CD4-positive, alpha-beta T cell treated with Interleukin-6 for 4 hours (primary cell): Measurements from ENCODE around the gene CARD19.
"Not testable (repeated sequence)": the region's sequence is repeated elsewhere in the genome, so short reads cannot be mapped to it uniquely, and the experiment has no call there.

Experiments used
- DNase-seq: peaks from one replicate; pipeline ENCODE4 v3.0.0-alpha.2; 2020; ENCODE audit warnings: mixed read lengths

The CARD19 gene

DNA sequence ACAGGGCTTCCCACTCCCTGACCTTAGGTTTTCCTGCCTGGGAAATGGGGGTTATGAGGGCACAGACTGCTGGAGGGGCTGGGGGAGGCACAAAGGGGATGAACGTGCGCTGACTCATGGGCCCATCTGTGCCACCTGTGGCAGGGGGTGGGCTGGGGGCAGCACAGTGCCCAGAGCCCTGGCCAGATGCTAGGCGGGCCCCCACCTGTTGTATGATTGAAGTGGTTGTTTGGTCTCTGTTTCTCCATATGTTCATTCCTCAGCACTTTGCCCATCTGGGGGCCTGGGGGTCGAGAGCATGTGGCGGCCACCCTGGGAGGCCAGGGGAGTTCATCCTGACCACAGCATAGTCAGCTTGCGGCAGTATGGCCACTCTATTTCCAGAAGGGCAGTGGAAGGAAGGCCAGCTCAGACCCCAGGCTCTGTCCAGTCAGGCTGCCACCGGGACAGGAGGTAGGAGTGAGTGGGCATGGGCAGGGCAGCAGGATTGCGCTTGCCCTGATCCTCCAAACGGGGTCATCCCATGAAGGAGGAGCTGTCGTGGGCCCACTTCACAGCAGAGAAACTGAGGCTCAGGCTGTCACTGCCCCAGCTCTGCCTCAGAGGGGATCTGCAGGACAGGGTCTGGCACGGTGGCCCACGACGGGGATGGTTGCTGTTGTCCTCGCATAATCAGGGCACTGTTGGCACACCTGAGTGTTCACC lies 38.9 kb downstream of the CARD19 start:
- no peak for DNase-seq

DNA sequence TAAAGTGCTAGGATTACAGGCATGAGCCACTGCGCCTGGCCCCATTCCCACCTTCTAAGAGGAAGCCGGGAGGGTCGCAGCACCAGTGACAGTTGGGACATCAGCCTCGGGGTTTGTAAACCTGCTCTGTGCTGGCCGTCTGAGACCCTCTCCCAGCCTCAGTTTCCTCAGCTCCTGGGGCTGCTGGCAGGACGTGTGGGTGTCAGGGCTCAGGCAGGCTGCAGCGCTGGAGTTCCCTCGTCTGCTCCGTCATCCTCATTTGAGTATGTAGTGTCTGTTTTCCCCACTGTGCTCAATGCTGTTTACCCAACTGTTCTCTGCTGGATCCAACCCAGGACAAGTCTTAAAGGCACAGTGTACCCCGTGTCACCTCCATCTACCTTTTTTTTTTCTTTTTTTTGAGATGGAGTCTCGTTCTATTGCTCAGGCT lies 40.0 kb downstream of the CARD19 start:
- DNase-seq: no peak

DNA sequence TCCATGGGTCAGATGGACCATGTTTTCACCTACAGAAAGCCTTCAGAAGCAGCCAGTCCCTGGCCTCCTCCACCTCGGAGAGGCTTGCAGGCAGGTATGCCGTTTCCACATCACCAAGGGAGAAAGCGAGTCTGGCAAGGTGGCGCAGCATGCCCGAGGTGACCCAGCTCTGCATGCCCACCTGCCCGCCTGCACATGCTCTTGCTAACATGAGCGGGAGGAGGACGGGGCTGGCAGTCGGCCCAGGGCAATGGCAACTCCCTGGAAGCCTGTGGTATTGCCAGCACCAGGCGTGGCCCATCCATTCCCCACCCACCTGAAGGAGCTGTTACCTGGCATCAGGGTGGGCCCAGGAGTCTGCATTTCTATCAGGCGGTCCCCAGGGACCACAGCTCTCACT lies 41.3 kb downstream of the CARD19 start:
- DNase-seq: no peak

DNA sequence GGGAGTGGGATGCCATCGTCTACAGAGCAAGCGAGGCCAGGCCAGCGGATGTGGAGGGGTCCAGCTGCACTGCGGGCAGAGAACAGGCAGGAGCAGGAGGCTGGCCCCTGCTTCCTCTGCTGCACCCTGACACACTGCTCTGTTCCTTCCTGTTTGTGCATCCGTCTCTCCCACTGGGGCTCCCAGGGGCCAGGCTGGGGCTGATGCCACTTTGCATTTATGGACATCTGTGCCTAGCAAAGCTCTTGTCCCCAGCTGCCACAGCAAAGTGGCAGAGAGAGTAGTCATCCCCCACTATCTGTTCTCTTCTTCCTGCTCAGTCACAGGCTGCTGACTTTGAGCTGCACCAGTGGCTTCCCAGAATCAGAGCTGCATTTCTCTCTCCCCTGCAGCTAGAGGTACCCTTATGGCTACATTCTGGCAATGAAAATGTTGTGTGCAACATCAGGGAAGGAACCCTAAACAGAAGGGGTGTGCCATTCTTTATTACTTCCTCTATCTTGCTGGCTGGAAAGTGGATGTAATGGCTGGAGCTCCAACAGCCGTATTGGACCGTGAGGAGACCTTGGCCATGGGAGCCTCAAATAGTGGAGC lies 42.3 kb downstream of the CARD19 start:
- DNase-seq: no peak

DNA sequence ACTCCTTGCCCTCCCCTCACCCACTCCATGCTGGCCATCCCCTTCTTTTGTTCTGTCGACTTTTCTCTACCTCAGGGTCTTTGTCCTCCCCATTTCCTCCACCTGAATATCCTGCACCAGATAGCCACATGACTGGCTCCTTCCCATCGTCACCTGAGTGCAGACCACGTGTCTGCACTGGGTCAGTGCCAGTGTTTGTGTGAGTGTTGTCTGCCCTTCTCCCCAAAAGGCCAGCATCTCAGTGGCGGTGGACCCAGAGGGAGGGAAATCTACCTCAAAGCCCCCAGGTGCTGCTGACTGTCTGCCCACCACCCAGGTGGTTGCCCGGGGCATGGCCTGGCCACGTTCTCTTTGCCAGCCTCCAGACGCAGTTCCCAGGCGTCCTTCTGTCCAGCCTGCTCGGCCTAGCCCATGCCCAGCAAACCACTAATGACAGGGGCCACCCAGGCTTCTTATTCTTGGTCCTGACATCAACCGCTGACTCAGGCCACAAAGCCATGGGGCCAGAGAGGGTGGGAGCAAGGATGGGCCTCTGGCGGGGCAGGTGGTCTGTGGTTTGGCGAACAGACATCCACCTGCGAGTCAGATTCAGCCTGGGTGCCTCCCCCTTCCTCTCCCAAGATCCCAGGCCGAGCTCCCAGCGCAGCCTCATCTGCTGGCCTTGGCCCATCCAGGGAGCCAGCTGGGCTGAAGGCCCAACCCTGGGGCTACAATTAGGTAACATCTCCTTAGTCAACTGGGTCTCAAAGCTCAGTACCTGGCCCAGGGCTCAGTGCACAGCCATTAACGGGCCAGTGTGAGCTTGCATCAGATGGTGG lies 43.6 kb downstream of the CARD19 start:
- DNase-seq: no peak

DNA sequence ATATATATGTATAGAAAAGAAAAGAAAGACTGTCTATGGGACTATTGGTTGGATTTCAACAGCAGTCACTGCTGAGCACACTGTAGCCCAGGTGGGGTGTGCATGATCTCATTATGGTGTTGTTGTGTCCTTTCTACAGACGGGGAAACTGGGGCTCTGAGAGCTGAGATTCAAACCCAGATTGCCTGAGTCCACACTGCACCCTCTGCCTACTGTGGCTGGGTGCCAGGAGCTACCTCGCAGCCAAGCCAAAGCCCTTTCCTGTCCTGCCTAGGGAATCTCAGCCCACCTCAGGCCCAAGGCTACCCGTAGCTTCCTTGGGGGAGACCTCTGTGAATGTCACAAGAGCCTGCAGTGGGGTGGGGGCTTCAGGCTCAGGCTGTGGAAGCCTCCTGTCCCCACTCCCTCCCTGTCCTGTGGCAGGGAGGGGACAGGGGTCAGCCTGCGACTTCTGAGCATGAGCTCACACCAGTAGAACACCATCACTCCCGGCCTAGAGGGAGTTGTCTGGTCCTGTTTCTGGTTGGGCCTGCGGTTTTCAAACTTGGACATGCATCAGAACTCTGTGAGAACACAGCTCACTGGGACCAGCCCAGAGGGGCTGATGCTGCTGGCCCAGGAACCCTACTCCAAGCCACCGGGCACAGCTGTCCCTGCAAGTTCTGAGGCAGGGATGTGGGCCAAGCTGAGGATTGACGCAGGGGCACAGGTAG lies 45.9 kb downstream of the CARD19 start:
- DNase-seq: no peak

DNA sequence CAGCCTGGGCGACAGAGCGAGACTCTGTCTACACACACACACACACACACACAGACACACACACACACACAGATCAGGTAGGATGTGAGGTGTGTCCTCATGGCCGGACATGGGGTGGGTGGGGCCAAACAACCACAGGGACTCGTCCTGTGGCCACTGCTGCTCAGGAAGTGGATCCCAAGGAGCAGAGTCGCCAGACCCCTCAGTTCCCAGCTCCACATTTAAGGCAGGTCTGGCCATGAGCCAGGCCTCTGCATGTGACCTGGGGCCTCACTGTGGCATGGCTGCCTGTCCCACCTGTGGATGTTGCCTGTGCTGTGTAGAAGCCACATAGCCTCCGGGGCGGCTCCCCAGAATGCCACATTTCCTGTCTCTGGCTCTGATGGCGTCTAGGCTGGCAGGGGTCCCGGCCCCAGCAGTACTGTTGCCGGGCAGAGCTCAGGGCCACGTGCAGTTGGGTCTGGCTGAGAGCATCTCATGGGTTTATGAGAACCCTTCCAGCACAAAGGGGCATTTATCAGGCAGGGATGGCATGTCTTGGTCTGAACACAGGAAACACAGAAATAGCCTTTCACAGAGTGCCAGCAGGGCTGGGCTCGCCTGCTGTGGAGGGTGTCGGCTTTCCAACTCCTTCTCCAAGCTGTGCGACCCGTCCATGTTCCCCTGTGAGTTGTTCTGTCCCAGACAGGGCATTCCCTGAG lies 48.0 kb downstream of the CARD19 start:
- DNase-seq: peak; percentile 80

DNA sequence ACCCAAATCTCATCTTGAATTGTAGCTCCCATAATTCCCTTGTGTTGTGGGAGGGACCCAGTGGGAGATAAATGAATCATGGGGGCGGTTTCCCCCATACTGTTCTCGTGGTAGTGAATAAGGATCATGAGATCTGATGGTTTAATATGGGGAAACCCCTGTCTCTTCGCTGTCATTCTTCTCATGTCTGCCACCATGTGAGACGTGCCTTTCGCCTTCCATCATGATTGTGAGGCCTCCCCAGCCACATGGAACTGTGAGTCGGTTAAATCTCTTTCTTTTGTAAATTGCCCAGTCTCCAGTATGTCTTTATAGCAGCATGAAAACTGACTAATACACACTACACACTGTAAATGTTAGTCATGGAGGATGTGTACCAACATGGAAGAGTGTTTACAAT lies 50.7 kb downstream of the CARD19 start:
- not testable (repeated sequence) for DNase-seq

DNA sequence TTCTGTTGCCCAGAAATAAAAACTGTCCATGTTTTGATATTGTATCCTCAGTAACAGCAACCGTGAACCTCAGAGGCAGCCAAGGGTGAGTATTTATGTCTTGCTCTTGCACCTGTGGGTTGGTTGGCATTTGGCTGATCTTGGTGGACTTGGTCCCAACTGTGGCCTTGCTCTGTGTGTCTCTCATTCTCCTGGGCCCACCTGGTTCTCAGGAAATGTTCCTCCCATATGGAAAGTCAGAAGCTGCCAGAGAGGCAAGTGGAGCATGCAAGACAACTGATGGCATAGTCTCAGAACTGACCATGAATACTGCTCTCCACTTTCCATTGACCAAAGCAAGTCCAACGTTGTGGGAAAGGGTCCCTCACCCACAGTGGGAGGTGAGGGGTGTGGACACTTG lies 51.6 kb downstream of the CARD19 start:
- DNase-seq: no peak

DNA sequence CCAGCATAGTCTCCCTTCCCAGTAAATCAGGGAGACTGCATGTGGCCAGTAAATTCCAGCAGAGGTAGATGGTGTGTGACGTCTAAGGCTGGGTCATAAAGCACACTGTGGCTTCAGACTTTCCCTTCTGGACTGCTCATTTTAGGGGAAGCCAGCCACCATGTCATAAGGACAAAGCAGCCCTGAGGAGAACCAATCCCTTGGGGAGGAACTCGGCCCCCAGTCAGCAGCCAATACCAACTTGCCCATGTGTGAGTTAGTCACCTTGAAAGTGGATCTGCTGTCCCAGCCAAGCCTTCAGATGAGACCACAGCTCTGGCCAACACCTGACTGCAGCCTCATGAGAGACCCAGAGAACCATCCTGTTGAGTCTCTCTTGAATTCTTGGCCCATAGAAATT lies 52.7 kb downstream of the CARD19 start:
- DNase-seq: no peak

DNA sequence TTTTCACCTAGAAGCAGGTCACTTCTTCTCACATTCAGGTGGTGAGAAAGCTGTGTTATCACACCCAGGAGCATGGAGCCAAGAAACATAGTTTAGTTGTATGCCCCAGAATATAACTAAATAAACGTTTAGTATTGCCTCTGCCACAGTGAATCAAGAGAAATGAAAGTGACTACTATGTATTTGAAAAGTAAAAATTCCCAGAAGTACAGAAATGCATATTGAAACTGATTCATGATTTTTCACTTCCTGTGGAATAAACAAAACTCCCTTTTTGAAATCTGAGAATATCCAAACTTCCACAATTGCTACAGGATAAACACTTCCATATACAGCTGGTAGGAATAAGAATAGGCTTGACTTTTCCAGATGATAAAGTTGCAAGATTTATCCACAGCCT lies 53.3 kb downstream of the CARD19 start:
- no peak for DNase-seq

DNA sequence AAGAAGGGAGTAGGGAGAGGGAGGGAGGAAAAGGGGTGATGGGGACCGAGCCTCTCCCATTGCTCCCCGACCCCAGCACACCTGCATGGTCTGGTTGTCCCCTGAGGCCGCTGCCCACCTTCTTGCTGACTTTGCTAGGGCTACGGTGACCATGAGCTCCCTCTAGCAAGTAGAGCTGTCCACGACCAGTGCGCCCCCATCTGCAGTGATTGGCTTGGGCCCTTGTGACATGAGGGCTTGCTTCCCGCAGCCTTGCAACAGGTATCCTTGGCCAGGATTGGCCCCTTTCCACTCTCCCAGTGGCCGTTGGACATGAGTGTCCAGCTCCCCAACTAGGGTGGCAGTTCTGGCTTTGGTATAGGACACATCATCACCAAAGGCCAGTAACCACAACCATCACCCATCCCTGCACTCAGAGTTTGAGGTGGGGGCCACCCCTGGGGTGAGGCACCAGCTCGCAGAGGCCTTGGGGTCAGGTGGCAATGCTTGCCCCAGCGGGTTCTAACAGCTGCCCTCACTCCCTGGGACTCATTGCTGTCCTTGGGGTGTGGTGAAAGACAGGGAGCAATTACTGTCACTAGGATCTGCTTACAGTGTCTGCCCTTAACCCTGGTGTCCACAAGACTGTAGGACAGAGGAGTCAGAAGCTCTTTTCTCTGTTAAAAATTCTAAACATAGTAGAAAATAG lies 55.2 kb downstream of the CARD19 start:
- DNase-seq: no peak

DNA sequence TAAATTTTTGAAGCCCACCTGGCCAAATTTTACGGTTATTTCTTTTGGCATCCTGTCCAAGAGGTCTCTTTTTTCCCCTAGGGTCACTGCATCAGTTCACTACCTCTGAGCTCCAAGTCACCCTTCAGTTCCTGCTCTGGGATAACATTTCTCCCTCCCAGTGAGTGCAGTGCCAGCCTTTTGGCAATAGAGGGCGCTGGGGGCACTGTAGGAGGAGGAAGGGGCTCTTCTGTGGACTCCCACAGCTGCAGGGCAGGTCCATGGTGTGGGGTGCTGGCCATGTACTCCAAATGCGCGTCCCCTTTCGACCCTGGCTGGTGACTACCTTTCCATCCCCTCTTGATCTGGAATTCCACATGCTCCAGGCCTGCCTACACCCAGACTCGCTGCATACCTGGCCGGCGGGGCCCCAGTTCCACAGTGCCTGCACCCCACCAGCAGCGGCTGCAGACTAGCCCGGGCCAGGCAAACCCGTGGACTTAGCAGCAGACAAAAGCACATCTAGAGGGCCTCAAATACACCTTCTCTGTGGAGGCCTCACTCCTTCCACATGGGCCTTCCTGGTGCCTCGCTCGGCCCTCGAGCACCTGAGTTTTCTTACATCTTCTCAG lies 58.4 kb downstream of the CARD19 start:
- DNase-seq: peak; percentile 48

DNA sequence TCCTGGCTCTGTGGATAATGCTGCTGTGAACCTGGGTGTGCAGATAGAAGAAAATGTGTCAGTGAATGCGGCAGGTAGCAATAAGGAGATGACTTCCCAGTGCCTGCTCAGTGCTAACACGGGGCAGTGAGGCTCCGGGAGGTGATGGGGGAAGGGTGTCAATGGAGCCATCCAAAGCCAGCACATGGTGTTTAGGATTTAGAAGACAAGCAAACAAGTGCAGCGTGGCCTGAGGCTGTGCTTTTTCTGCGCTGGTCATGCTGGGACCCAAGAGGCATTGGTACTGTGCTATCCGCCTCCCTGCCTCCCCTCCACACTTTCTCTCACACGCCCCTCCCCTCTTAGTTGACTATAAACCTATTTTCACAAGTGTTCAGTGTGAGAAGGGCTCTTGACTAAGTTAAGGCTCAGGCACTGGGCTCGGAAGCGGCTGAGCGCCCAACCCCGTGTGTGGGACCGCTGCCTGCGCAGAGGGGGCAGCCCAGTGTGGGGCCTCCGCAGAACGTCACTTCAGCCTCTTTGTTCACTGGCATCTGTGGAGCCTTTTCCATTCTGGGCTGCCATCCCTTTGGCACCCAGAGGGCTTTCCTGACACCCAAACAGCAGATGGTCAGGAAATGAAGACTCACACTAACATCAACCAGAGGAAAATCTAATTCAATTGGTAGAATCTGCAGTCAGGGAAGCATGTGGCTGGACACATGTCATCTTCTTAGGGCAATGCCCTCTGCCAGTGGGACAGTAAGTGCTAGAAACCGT lies 59.9 kb downstream of the CARD19 start:
- no peak for DNase-seq

DNA sequence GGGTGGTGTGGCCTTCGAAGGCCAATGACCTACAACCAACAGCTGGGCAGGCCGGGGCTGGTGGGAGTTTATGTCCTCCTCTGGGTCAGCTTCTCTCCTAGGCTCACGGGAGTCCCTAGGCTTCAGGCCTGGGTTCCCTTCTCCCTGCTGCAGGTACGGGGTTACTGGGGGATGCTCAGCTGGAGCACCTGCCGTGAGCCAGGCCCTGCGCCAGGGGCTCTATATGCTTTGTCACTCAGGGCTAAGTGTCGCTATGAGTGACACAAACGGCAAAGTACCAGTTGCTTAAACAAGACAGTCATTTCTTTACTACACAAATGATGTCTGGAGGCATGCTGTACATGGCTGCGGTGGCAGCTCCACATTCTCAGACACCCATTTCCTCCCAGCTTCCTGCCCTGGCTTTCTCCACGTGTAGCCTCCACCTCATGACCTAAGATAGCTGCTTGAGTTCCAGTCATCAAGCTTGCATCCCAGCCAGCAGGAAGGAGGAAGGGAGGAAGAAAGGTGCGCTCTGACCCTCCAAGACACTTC lies 60.5 kb downstream of the CARD19 start:
- DNase-seq: peak; percentile 26

DNA sequence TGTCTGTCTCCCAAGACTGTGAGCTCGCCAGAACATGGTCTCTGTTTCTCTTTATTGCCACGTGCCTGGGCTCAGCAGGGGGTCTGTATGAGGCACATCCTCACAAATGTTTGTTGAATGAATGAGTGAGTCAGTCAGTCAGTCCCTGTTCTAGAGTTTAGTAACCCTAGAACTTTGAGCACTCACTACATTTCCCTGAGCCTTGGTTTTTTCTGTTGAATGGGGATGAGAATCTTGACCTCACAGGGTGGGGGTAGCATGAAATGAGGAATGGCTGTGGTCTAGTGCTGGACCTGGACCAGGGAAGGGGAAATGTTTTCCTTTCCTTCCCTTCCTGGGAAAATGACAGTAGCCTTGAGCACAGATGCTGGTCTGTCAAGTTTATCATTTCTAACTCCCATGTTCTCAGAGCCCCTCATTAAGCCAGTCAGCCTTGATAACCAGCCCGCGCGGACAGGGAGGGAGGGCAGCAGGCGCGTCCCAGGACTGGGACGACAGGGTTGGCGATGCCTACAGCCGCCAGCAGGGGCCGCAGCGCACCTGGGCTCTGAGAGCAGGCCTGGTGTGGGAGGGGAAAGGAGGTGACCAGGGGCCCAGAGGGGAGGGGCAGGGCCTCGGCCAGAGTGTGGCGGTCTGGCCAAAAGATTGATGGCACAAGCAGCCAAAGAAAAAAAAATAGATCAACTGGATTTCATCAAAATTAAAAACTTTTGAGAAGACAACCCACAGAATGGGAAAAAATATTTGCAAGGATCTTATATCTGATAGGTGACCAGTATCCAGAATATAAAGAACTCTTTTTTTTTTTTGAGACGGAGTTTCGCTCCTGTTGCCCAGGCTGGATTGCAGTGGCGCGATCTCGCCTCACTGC lies 63.8 kb downstream of the CARD19 start:
- DNase-seq: peak; percentile 78

DNA sequence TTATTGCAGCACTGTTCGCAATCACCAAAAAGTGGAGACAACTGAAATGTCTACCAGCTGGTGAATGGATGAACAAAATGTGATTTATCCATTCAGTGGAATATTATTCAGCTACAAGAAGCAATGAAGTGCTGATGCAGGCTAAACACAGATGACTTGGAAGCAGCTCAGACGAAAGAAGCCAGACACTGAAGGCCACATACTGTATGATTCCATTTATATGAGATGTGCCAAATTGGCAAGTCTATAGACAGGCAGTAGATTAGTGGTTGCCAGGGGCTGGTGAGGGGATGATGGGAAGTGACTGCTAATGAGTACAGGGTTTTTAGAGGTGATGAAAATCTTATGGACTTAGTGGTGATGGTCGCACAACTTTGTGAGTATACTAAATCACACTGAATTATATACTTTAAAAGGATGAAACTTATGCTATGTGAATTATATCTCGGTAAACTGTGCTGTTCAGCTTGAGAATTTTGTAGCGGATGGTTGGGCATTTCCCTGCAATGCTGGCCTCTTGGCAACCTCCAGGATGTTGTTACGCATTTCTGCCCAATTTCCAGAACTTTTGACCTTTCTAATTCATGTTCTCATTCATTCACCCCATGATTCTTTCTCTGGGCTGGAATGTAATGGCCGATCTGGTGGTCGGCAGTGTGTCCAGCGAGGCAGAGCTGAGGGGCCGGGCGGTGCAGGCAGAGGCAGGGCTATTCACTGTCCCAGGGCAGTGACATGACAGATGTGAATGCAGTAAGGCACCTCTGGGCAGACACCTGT lies 66.0 kb downstream of the CARD19 start:
- DNase-seq: no peak
